HepG2 (cell line): ENCODE data around the gene FBXW4. TPM values are rescaled to one million over a fixed set of nuclear protein-coding genes. Genes with fewer than 3 reads are reported as not detected.

Experiments used
- ATAC-seq: fragments of 200-7000 bp; cut with Tn5 transposase; 3 replicates; pipeline ENCODE4 v1.9.1; 2020; ENCODE audit warnings: mild to moderate bottlenecking, moderate library complexity
- BruUV-seq: library from RNA; stranded (reverse); fragments of 400-500 nt; replicated peaks from 2 replicates; lab custom pipeline; 2021; lab: Mats Ljungman, UMichigan
- CTCF ChIA-PET: fragments of 300-600 bp; formaldehyde crosslinking; extraction: SDS; loops from one replicate; lab custom pipeline; 2021; ENCODE audit warnings: low total read pairs, inconsistent platforms, low intra/inter-chr PET ratio; lab: Yijun Ruan, JAX
- POLR2A ChIA-PET: fragments of 350-600 bp; sonication (Branson Sonifier 250); formaldehyde crosslinking; loops from one replicate; lab custom pipeline; 2020; ENCODE audit warnings: antibody characterized with exemption, inconsistent platforms; lab: Yijun Ruan, JAX
- DNase-seq: peaks from one replicate; pipeline ENCODE4 v3.0.0-alpha.2; 2015; ENCODE audit warnings: low spot score
- FAIRE-seq: peaks from 3 replicates; lab custom pipeline; 2011; peaks lifted over from hg19 to GRCh38; lab: Jason Lieb, UNC
- H2AFZ ChIP-seq: one replicate; pipeline ENCODE4 v1.6.1; 2011; ENCODE audit warnings: low read length, inconsistent platforms
- H3K27ac ChIP-seq: fragments of 300-600 bp; 3 replicates; pipeline ENCODE4 v1.8.0; 2011; ENCODE audit warnings: mixed run types, mild to moderate bottlenecking, mixed read lengths, low read length, inconsistent platforms; ENCODE audit not compliant: insufficient read depth; ENCODE audit errors: extremely low read length
- H3K27me3 ChIP-seq, 2 experiments: fragments of 200-600 bp in 1 of 2; 2 replicates in 1 of 2; 3 replicates in 1 of 2; pipeline versions ENCODE4 v1.6.0 to v1.8.0; 2011; ENCODE audit warnings: low read length in 2 of 2, mild to moderate bottlenecking in 2 of 2, moderate library complexity in 2 of 2, inconsistent platforms in 1 of 2; ENCODE audit not compliant: insufficient read depth in 2 of 2, control insufficient read depth in 1 of 2
- H3K36me3 ChIP-seq, 2 experiments: fragments of 200-600 bp in 1 of 2; replicated peaks in 1 of 2; 2 replicates in 1 of 2; 3 replicates in 1 of 2; pipeline versions ENCODE4 v1.5.1 to v1.8.0; 2011; ENCODE audit warnings: low read length in 2 of 2, inconsistent platforms in 1 of 2; ENCODE audit not compliant: insufficient read depth in 2 of 2, control insufficient read depth in 1 of 2
- H3K4me1 ChIP-seq: 2 replicates; pipeline ENCODE4 v1.5.1; 2012; ENCODE audit warnings: low read length, inconsistent platforms; ENCODE audit not compliant: insufficient read depth
- H3K4me2 ChIP-seq: 2 replicates; pipeline ENCODE4 v1.6.0; 2011; ENCODE audit warnings: low read depth, low read length, inconsistent platforms
- H3K4me3 ChIP-seq, 3 experiments: fragments of 200-600 bp in 1 of 3; sonication (generic), shearing (Covaris generic) in 1 of 3; replicated peaks in 1 of 3; 2 replicates each; pipeline ENCODE4 v1.5.1; 2011 to 2016; ENCODE audit warnings: low read length in 3 of 3, inconsistent platforms in 2 of 3, low read depth in 2 of 3, mild to moderate bottlenecking in 2 of 3, control low read depth in 1 of 3, mixed read lengths in 1 of 3; ENCODE audit not compliant: insufficient read depth in 1 of 3
- H3K79me2 ChIP-seq: one replicate; pipeline ENCODE4 v1.6.1; 2011; ENCODE audit warnings: low read length, inconsistent platforms; ENCODE audit not compliant: insufficient read depth
- H3K9ac ChIP-seq: 2 replicates; pipeline ENCODE4 v1.6.0; 2011; ENCODE audit warnings: mild to moderate bottlenecking, low read depth, low read length, inconsistent platforms; ENCODE audit not compliant: insufficient read depth
- H3K9me3 ChIP-seq: 2 replicates; pipeline ENCODE4 v1.5.1; 2012; ENCODE audit warnings: mild to moderate bottlenecking, low read length
- H4K20me1 ChIP-seq: 2 replicates; pipeline ENCODE4 v1.6.0; 2011; ENCODE audit warnings: inconsistent platforms, mild to moderate bottlenecking, low read length, moderate library complexity; ENCODE audit not compliant: insufficient read depth
- ERF ChIP-seq: IDR thresholded peaks from 2 replicates; pipeline ENCODE4 v1.6.1; 2018; ENCODE audit warnings: missing biosample characterization, missing genetic modification reagents
- FOXP4 ChIP-seq: sonication (generic); formaldehyde crosslinking; IDR thresholded peaks from 2 replicates; pipeline ENCODE4 v1.4.0; 2020; ENCODE audit warnings: missing genetic modification reagents
- GTF3A ChIP-seq: sonication (generic); formaldehyde crosslinking; conservative IDR thresholded peaks from 2 replicates; pipeline ENCODE4 v1.4.0; 2020; ENCODE audit warnings: mild to moderate bottlenecking, missing genetic modification reagents
- HNRNPUL1 ChIP-seq: fragments of 200-400 bp; formaldehyde crosslinking; IDR thresholded peaks from 2 replicates; pipeline ENCODE4 v1.6.1; 2017; ENCODE audit warnings: low read depth, mild to moderate bottlenecking, low read length, moderate library complexity
- NR0B2 ChIP-seq: sonication (generic); formaldehyde crosslinking; IDR thresholded peaks from 2 replicates; pipeline ENCODE4 v1.4.0; 2020; ENCODE audit warnings: mild to moderate bottlenecking, missing genetic modification reagents
- TFE3 ChIP-seq: IDR thresholded peaks from 2 replicates; pipeline ENCODE4 v1.6.1; 2016
- XBP1 ChIP-seq: sonication (generic); formaldehyde crosslinking; IDR thresholded peaks from 2 replicates; pipeline ENCODE4 v1.5.0; 2020; ENCODE audit warnings: missing genetic modification reagents
- ZC3H13 ChIP-seq: sonication (generic); formaldehyde crosslinking; IDR thresholded peaks from 2 replicates; pipeline ENCODE4 v1.8.1; 2023; ENCODE audit warnings: mild to moderate bottlenecking, missing genetic modification reagents, moderate library complexity
- ZNF335 ChIP-seq: sonication (generic); formaldehyde crosslinking; IDR thresholded peaks from 2 replicates; pipeline ENCODE4 v1.4.0; 2020; ENCODE audit warnings: missing genetic modification reagents
- ZNF672 ChIP-seq: sonication (generic); formaldehyde crosslinking; IDR thresholded peaks from 2 replicates; pipeline ENCODE4 v1.8.1; 2022; ENCODE audit warnings: missing genetic modification reagents
- ZNF782 ChIP-seq: sonication (generic); formaldehyde crosslinking; IDR thresholded peaks from 2 replicates; pipeline ENCODE4 v1.4.0; 2020; ENCODE audit warnings: missing genetic modification reagents, mild to moderate bottlenecking, borderline replicate concordance
- ZNF784 ChIP-seq: sonication (generic); formaldehyde crosslinking; IDR thresholded peaks from 2 replicates; pipeline ENCODE4 v1.5.1; 2020; ENCODE audit warnings: missing genetic modification reagents, mild to moderate bottlenecking, borderline replicate concordance
- ZSCAN5A ChIP-seq: sonication (generic); formaldehyde crosslinking; IDR thresholded peaks from 2 replicates; pipeline ENCODE4 v1.8.0; 2022; ENCODE audit warnings: mild to moderate bottlenecking, missing genetic modification reagents, borderline replicate concordance
- WGBS: methylation state at CpG from one replicate; pipeline ENCODE4 v1.1.6; 2017; ENCODE audit warnings: low lambda C conversion rate; 5-methylcytosine and 5-hydroxymethylcytosine counted together
- in situ Hi-C: cut with HindIII; loops from 2 replicates; pipeline ENCODE4 v1.10.0; 2017; ENCODE audit warnings: low pct_unique_long_range_greater_than_20kb; ENCODE audit not compliant: extremely low pct_ligation_motif_present
- intact Hi-C: fragments of 100-400 bp; cut with micrococcal nuclease; formaldehyde crosslinking; loops from one replicate; pipeline ENCODE4 v1.10.0; 2022; ENCODE audit not compliant: unreplicated experiment
- polyA plus RNA-seq, 8 experiments: library from polyadenylated mRNA; depleted of rRNA in 3 of 8; stranded (reverse) in 7 of 8; unstranded in 1 of 8; fragments of >200 nt; fragmentation: Illumina TruSeq in 4 of 8; extraction: Trizol in 4 of 8; gene quantifications; 2 replicates each; pipeline versions ENCODE4 v1.2.1 to v1.2.3, GENCODE V29; 2011 to 2016; ENCODE audit warnings: low read depth in 4 of 8, missing spikeins in 1 of 8, mixed read lengths in 1 of 8; ENCODE audit not compliant: insufficient read depth in 1 of 8
- total RNA-seq, 5 experiments: library from RNA; depleted of rRNA; stranded (reverse); fragments of >200 nt; fragmentation: Illumina TruSeq; extraction: Trizol; gene quantifications; 2 replicates each; pipeline ENCODE4 v1.2.3, GENCODE V29; 2016; ENCODE audit warnings: low read depth in 1 of 5

Gene FBXW4
- total and polyA plus RNA-seq, 2 of the 13 experiments (the other 11 are each of a cell fraction or from before 2014, with no cell fraction given), result 23.5 to 33.7 TPM

GRCh38 chr10:101708073-101708472 is 13.1 kb upstream of the FBXW4 start:
- no peaks in the 10 kb centered on the region for H4K20me1 ChIP-seq
- intact Hi-C loops, result no loop called here
- H3K79me2 ChIP-seq, result no peaks in the 10 kb centered on the region
- no peak overlapping the region for H3K4me2 ChIP-seq
- no TSS peak for BruUV-seq
- no peak overlapping the region for H3K9ac ChIP-seq
- no peak for FAIRE-seq
- TF ChIP-seq HNRNPUL1 (no peak), ERF (no peak), TFE3 (no peak), ZNF672 (CRISPR knock-in tag) (no peak)
- TF ChIP-seq, all 625 proteins: peak for 0
- in situ Hi-C loops, result no loop called here
- 22% methylated on average over 1 of the region's 1 CpG for WGBS
- Histone ChIP-seq H3K27ac (no peak overlapping the region), H3K9me3 (no peaks in the 10 kb centered on the region), H3K36me3 (no peaks in the 10 kb centered on the region), H3K4me3 (no peak overlapping the region), H2AFZ (no peak overlapping the region), H3K4me1 (no peaks in the 10 kb centered on the region), H3K27me3 (peaks cover 2 to 3% of the 10 kb centered on the region in 2 experiments; a peak in 3 of 5 replicates)
- CTCF ChIA-PET, result no interaction called here
- ATAC-seq (no peak), DNase-seq (no peak)
- POLR2A ChIA-PET, result no interaction called here

- H2AFZ ChIP-seq, result no peak overlapping the region
- in situ Hi-C loops (no loop called here), intact Hi-C loops (no loop called here)
- ATAC-seq (no peak), DNase-seq (no peak), FAIRE-seq (no peak)
- no peak overlapping the region for H3K4me2 ChIP-seq
- no peak overlapping the region for H3K27ac ChIP-seq
- 48% methylated on average over 2 of the region's 2 CpGs for WGBS
- H3K27me3 ChIP-seq, result peaks cover 0 to 3% of the 10 kb centered on the region in 2 experiments; a peak in 2 of 5 replicates
- no peaks in the 10 kb centered on the region for H3K79me2 ChIP-seq
- H3K4me3 ChIP-seq, result no peak overlapping the region
- ChIA-PET CTCF (no interaction called here), POLR2A (no interaction called here)
- no peaks in the 10 kb centered on the region for H3K36me3 ChIP-seq
- no peaks in the 10 kb centered on the region for H4K20me1 ChIP-seq
- no peaks in the 10 kb centered on the region for H3K9me3 ChIP-seq
- H3K4me1 ChIP-seq, result no peaks in the 10 kb centered on the region
- BruUV-seq, result no TSS peak
- no peak overlapping the region for H3K9ac ChIP-seq
- TF ChIP-seq ZNF784 (CRISPR knock-in tag) (no peak), ZSCAN5A (CRISPR knock-in tag) (no peak), ZNF782 (CRISPR knock-in tag) (no peak), NR0B2 (CRISPR knock-in tag) (no peak), ZNF335 (CRISPR knock-in tag) (no peak), ZC3H13 (no peak), XBP1 (CRISPR knock-in tag) (no peak), GTF3A (no peak), FOXP4 (CRISPR knock-in tag) (no peak)
These were observed 9.4 kb upstream of the FBXW4 start for GRCh38 chr10:101704331-101704730.
